Suppressor macrophage treated with lipopolysaccharide for 4 hours (primary cell): ENCODE results near the gene BCDIN3D.

Experiments
- DNase-seq: peaks from one replicate; pipeline ENCODE4 v3.0.0-alpha.2; 2020

Gene BCDIN3D

GRCh38 chr12:49853671-49854070 is 10.8 kb upstream of the BCDIN3D start:
- DNase-seq = no peak

GRCh38 chr12:49847161-49847560 is 4.3 kb upstream of the BCDIN3D start:
- DNase-seq = no peak

- DNase-seq = no peak
Measured at GRCh38 chr12:49846032-49846431, 3.1 kb upstream of the BCDIN3D start.

GRCh38 chr12:49843876-49844437 is 1.1 kb upstream of the BCDIN3D start:
- no peak for DNase-seq

GRCh38 chr12:49843411-49843810 is 505 bp upstream of the BCDIN3D start:
- DNase-seq = no peak

- DNase-seq = peak; percentile 71
Measured at GRCh38 chr12:49838973-49839633, 3.8 kb downstream of the BCDIN3D start.

- DNase-seq = no peak
Measured at GRCh38 chr12:49832836-49833421, 10.0 kb downstream of the BCDIN3D start.

- no peak for DNase-seq
Measured at GRCh38 chr12:49831717-49832116, 11.2 kb downstream of the BCDIN3D start.

- DNase-seq = peak; percentile 97
Measured at GRCh38 chr12:49828133-49829091, 14.5 kb downstream of the BCDIN3D start, which contains the start of gene NCKAP5L. TSS of gene NCKAP5L (minus strand) at chr12:49828413. CDS start at chr12:49804044, 24,369 bp downstream.

GRCh38 chr12:49827401-49828099 is 15.4 kb downstream of the BCDIN3D start:
- DNase-seq = peak; percentile 63

- DNase-seq = peak; percentile 27
Measured at GRCh38 chr12:49827051-49827400, 15.9 kb downstream of the BCDIN3D start.

GRCh38 chr12:49825971-49826421 is 16.9 kb downstream of the BCDIN3D start:
- DNase-seq = no peak

- peak; percentile 79 for DNase-seq
Measured at GRCh38 chr12:49825360-49825970, 17.4 kb downstream of the BCDIN3D start.

GRCh38 chr12:49824895-49825294 is 18.0 kb downstream of the BCDIN3D start:
- peak; percentile 86 for DNase-seq

GRCh38 chr12:49824416-49824815 is 18.5 kb downstream of the BCDIN3D start:
- no peak for DNase-seq

- no peak for DNase-seq
Measured at GRCh38 chr12:49823951-49824350, 19.0 kb downstream of the BCDIN3D start.

GRCh38 chr12:49823350-49823749 is 19.6 kb downstream of the BCDIN3D start:
- no peak for DNase-seq

- no peak for DNase-seq
Measured at GRCh38 chr12:49821373-49822287, 21.3 kb downstream of the BCDIN3D start.

- no peak for DNase-seq
Measured at GRCh38 chr12:49819786-49820185, 23.1 kb downstream of the BCDIN3D start.

- DNase-seq = no peak
Measured at GRCh38 chr12:49818241-49818895, 24.5 kb downstream of the BCDIN3D start.
